Measurements from ENCODE around the gene TBC1D22B. TPM values are rescaled to one million over a fixed set of nuclear protein-coding genes. Genes with fewer than 3 reads are reported as not detected.
A peak's percentile ranks its signal among the peaks of the same experiment; 100 is the strongest.

TBC1D22B gene
- total and polyA plus RNA-seq, 3 donors from 2014 or later: 23.1 to 36.4 (median 25.6) TPM

DNA sequence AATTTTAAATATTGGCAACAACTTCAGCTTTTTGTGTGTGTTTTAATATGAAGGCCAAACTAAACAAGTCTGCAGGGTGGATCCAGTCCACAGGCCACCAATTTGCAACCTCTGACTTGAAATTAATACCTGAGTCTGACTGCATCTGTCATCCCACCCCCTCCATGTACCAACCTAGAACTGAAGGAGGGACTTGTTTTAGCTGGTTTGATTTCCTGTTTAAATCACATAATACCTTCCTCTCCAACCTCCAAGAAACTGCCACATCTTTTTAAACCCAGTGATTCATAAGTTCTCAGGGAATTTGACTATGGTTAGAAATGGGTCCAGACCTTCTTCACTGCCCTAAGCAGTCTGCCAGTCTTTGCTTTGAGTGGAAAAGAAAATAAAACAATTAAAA, 117.8 kb downstream of the TBC1D22B start:
- Histone ChIP-seq H3K4me1 (peaks cover 4% of the 10 kb centered on the region), H3K27me3 (no peaks in the 10 kb centered on the region), H3K4me3 (no peak overlapping the region), H3K36me3 (ENCODE audit: low read depth, missing control alignments) (no peaks in the 10 kb centered on the region), H3K9me3 (no peaks in the 10 kb centered on the region), H3K27ac (no peak overlapping the region)
- DNase-seq: no peak
- no peak for TF ChIP-seq POLR2A (IDR thresholded peaks at IDR 0.05)
- TF ChIP-seq, protein P1, sequence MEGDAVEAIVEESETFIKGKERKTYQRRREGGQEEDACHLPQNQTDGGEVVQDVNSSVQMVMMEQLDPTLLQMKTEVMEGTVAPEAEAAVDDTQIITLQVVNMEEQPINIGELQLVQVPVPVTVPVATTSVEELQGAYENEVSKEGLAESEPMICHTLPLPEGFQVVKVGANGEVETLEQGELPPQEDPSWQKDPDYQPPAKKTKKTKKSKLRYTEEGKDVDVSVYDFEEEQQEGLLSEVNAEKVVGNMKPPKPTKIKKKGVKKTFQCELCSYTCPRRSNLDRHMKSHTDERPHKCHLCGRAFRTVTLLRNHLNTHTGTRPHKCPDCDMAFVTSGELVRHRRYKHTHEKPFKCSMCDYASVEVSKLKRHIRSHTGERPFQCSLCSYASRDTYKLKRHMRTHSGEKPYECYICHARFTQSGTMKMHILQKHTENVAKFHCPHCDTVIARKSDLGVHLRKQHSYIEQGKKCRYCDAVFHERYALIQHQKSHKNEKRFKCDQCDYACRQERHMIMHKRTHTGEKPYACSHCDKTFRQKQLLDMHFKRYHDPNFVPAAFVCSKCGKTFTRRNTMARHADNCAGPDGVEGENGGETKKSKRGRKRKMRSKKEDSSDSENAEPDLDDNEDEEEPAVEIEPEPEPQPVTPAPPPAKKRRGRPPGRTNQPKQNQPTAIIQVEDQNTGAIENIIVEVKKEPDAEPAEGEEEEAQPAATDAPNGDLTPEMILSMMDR (IDR thresholded peaks at IDR 0.05): no peak
- intact Hi-C loops (cut with DNase I; ENCODE audit: low total_unique reads): no loop called here

DNA sequence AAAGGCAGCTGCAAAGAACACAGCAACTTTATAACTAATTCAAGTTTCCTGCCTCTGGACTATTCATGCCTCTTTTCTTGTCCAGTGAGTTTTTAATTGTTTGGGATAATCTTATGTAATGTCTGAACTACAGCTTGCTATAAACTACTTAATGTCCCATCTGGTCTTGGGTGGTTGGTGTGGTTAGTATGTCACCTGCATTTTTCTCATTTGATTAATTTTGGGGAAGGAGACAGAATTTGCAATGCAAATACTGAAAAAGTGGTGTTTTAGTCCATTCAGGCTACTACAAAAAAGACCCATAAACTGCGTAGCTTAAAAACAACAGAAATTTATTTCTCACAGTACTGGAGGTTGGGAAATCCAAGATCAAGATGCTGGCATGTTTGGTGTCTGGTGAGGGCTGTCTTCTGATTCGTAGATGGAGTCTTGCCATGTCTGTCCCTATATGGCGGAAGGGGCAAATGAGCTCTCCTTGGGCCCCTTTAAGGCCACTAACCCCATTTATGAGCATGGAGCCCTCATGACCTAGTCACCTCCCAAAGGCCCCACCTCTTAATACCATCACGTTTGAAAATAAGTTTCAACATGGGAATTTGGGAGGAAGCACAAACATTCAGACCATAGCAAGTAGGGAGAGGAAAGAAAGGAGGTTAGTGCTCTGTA, 118.6 kb downstream of the TBC1D22B start:
- H3K4me3 ChIP-seq: no peak overlapping the region
- no peaks in the 10 kb centered on the region for H3K27me3 ChIP-seq
- no peaks in the 10 kb centered on the region for H3K36me3 ChIP-seq (ENCODE audit: low read depth, missing control alignments)
- H3K9me3 ChIP-seq: no peaks in the 10 kb centered on the region
- DNase-seq: no peak
- intact Hi-C loops (cut with DNase I; ENCODE audit: low total_unique reads): no loop called here
- no peak overlapping the region for H3K27ac ChIP-seq
- H3K4me1 ChIP-seq: peaks cover 8% of the 10 kb centered on the region
- WGBS, 2 donors: 79 to 80% methylated on average over 4 of the region's 4 CpGs
- TF ChIP-seq POLR2A (IDR thresholded peaks at IDR 0.05): no peak
- TF ChIP-seq, protein P1 (IDR thresholded peaks at IDR 0.05): no peak

DNA sequence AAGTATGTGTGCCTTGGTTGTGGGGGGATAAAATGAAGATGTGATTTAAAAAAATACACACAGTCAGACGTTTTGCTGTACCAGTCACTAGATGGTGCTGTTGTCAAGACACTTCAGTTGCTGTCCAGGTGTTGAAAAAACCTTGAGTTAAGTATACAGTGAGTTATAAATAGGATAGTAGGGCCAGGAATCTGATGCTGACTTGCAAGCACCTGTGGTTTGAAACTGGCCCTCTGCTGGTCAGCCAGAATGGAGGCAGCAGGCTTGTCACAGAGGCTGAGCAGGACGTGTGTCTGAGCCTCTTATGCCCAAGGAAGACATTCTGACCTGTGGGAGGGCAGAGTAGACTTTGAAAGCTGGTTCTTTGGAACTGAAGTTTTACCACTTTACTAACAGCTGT, 124.0 kb downstream of the TBC1D22B start:
- Histone ChIP-seq H3K27me3 (no peaks in the 10 kb centered on the region), H3K4me3 (no peak overlapping the region), H3K36me3 (ENCODE audit: low read depth, missing control alignments) (no peaks in the 10 kb centered on the region), H3K27ac (no peak overlapping the region), H3K4me1 (peaks cover 11% of the 10 kb centered on the region), H3K9me3 (no peaks in the 10 kb centered on the region)
- intact Hi-C loops (cut with DNase I; ENCODE audit: low total_unique reads): no loop called here
- 36 to 55% methylated on average over 2 of the region's 2 CpGs for WGBS, 2 donors
- TF ChIP-seq, protein P1 (IDR thresholded peaks at IDR 0.05): peak; percentile 35 to 56 (median 38)
- TF ChIP-seq POLR2A (IDR thresholded peaks at IDR 0.05): no peak
- peak; percentile 33 for DNase-seq

Small RNA genes within 50 kb of the gene (small RNA-seq; reads per million reads assigned to genes)
- gene AL096712.1 (0 reads per million in 2 donors), gene RN7SL273P (0 reads per million in 2 donors)

Other genes starting within 250 kb of the TBC1D22B start
- 10 to 100 TPM; 20.4 to 30.8 TPM for gene PIM1, start 87.6 kb upstream of the TBC1D22B start, total RNA-seq
- 28.0 TPM for gene PIM1, start 87.6 kb upstream of the TBC1D22B start, polyA plus RNA-seq (ENCODE audit: insufficient read depth, low read depth, low replicate concordance)
- 10 to 100 TPM; 13.3 to 16.2 TPM for gene TMEM217, start 372 bp downstream of the TBC1D22B start, total RNA-seq
- 46.5 TPM for gene TMEM217, start 372 bp downstream of the TBC1D22B start, polyA plus RNA-seq (ENCODE audit: insufficient read depth, low read depth, low replicate concordance)
- gene RNF8, start 96.2 kb downstream of the TBC1D22B start, total RNA-seq: 10 to 100 TPM; 44.0 to 49.9 TPM
- gene RNF8, start 96.2 kb downstream of the TBC1D22B start, polyA plus RNA-seq (ENCODE audit: insufficient read depth, low read depth, low replicate concordance): 49.4 TPM
- 100 to 1,000 TPM; 231 to 234 TPM for gene CMTR1, start 175.4 kb downstream of the TBC1D22B start, total RNA-seq
- gene CMTR1, start 175.4 kb downstream of the TBC1D22B start, polyA plus RNA-seq (ENCODE audit: insufficient read depth, low read depth, low replicate concordance): 123 TPM
- gene CCDC167, start 242.1 kb downstream of the TBC1D22B start, total RNA-seq: 10 to 100 TPM; 65.4 to 73.5 TPM
- gene CCDC167, start 242.1 kb downstream of the TBC1D22B start, polyA plus RNA-seq (ENCODE audit: insufficient read depth, low read depth, low replicate concordance): 65.2 TPM